Measurements from ENCODE around the gene CHCHD3. TPM values are rescaled to one million over a fixed set of nuclear protein-coding genes. Genes with fewer than 3 reads are reported as not detected.

CHCHD3 gene
- total and polyA plus RNA-seq, 5 donors: 120 to 150 (median 140) TPM

DNA sequence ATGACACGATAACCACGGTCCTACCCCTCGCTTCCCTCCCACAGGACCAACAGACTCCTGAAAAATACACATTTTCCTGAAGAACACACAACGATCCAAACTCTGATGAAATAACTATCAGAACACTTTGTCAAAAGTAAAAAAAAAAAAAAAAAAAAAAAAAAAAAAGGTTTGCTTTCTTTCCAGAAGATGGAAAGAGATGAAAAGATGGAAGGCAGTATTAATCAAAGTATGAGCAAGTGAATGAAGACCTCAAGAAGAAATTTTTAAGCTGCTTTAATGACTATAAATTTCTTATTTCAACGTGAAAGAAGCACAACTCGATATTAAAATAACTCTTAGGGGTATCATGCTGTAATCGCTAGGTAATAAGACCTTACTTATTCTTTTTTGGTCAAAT, 202.3 kb downstream of the CHCHD3 start:
- H3K27me3 ChIP-seq (ENCODE audit: control insufficient read depth, insufficient read depth): no peaks in the 10 kb centered on the region
- H3K4me1 ChIP-seq (ENCODE audit: control insufficient read depth, insufficient read depth, low read length): peaks cover 2% of the 10 kb centered on the region
- WGBS: 93% methylated on average over 7 of the region's 7 CpGs
- H3K27ac ChIP-seq (ENCODE audit: low read length): no peak overlapping the region
- H3K4me3 ChIP-seq (ENCODE audit: low read length): no peak overlapping the region
- intact Hi-C loops (cut with DNase I): no loop called here
- no peak for ATAC-seq
- no peaks in the 10 kb centered on the region for H3K9me3 ChIP-seq (ENCODE audit: control insufficient read depth, low read length)
- no peak for DNase-seq

DNA sequence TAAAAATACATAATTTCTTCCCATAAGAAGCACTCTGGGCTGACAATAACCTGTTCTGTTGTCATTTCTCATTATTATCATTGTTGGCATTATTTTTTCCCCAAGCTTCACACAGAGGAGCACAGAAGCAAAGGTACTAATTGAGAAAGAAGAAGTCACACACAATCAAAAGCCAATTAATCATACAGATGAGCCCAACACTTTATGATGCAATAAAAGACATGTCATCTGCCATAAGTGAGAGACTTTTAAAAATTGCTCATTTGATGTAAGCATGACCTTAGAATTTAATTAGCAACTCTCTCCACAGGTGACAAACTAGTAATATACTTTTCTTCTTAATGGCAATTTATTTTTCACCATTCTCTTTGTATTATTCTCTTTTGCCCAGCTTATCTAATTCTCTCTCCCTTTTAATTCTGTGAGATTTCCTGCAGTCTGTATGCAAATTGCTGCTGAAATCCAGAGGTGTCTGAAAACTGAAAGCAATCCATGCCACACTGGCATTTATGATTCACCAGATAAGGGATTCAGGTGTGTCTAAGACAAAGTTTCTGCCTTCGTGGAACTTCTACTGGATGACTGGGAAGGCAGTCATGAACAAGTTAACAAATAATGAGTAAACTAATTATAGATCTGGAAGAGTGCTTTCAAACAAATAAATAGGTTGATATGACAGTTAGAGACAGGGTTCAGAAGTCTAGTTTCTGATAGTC, 203.5 kb downstream of the CHCHD3 start:
- ATAC-seq: no peak
- WGBS: 94% methylated on average over 1 of the region's 1 CpG
- intact Hi-C loops (cut with DNase I): no loop called here

DNA sequence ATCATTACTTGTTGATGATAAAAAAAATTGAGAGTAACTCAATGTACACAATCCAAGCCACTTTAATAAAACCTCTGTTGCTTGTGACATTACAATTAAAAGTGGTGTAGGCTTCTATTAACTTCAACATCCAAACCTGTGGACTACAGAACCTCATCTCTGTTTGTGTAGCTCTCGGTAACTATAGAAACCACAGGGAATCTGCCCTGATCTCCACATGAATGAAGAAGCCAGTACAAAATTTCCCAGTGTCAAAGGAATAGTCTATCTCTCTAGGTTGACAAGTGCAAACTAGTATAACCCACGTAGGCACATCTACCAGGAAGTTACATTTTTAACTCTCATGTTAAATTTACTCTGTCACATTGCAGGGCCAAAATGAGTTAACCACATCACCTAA, 204.3 kb downstream of the CHCHD3 start:
- ATAC-seq (no peak), DNase-seq (no peak)
- no peak overlapping the region for H3K4me3 ChIP-seq (ENCODE audit: low read length)
- H3K9me3 ChIP-seq (ENCODE audit: control insufficient read depth, low read length): no peaks in the 10 kb centered on the region
- 86% methylated on average over 2 of the region's 2 CpGs for whole genome bisulfite sequencing
- no peak overlapping the region for H3K27ac ChIP-seq (ENCODE audit: low read length)
- peaks cover 2% of the 10 kb centered on the region for H3K4me1 ChIP-seq (ENCODE audit: control insufficient read depth, insufficient read depth, low read length)
- intact Hi-C loops (cut with DNase I): no loop called here
- H3K27me3 ChIP-seq (ENCODE audit: control insufficient read depth, insufficient read depth): no peaks in the 10 kb centered on the region

More for the DNA sequence above, 203.5 kb downstream of the CHCHD3 start:
- H3K27me3 ChIP-seq (ENCODE audit: control insufficient read depth, insufficient read depth): no peaks in the 10 kb centered on the region
- H3K4me1 ChIP-seq (ENCODE audit: control insufficient read depth, insufficient read depth, low read length): peaks cover 2% of the 10 kb centered on the region
- no peak for DNase-seq
- no peak overlapping the region for H3K4me3 ChIP-seq (ENCODE audit: low read length)
- H3K27ac ChIP-seq (ENCODE audit: low read length): no peak overlapping the region
- no peaks in the 10 kb centered on the region for H3K9me3 ChIP-seq (ENCODE audit: control insufficient read depth, low read length)

DNA sequence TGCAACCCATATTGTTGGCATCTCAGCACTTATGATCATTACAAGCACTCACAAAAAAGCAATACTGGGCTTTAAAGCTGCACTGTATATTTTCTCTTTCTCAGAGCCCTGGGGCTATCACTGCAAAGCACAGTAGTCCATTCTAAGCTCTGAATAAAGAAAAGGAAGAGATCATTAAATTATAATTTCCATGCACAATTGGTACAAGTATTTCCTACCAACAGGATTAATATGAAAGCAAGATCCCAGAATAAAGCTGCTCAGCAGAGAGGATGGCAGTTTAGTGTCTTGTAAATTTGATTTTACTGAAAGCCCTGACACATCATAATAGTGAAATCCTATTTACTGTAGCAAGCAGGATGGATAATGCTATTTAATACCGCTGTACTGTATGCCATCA, 205.3 kb downstream of the CHCHD3 start:
- Histone ChIP-seq H3K27ac (ENCODE audit: low read length) (no peak overlapping the region), H3K4me3 (ENCODE audit: low read length) (no peak overlapping the region), H3K27me3 (ENCODE audit: control insufficient read depth, insufficient read depth) (no peaks in the 10 kb centered on the region), H3K4me1 (ENCODE audit: control insufficient read depth, insufficient read depth, low read length) (peaks cover 2% of the 10 kb centered on the region), H3K9me3 (ENCODE audit: control insufficient read depth, low read length) (no peaks in the 10 kb centered on the region)
- intact Hi-C loops (cut with DNase I): no loop called here
- DNase-seq (no peak), ATAC-seq (no peak)
- WGBS: 94% methylated on average over 1 of the region's 1 CpG

DNA sequence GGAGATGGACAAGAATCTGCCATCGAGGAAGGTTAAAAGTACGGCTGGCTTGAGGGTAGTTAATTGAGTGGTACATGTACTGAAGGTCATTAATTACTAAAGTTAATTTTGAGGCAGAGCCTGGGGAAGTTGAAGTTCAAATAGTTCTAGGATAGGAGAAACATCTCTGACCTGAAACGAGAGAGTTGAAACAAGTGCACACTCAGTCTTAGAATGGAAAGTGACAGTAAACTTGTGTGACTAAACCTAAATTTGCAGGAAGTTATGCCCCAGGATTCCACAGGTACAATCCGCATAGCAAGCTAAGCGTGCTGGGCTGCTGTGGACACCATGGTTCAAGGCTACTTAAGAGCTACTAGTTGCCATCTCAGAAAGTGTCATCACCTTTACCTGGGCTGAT, 209.9 kb downstream of the CHCHD3 start:
- intact Hi-C loops (cut with DNase I): no loop called here

DNA sequence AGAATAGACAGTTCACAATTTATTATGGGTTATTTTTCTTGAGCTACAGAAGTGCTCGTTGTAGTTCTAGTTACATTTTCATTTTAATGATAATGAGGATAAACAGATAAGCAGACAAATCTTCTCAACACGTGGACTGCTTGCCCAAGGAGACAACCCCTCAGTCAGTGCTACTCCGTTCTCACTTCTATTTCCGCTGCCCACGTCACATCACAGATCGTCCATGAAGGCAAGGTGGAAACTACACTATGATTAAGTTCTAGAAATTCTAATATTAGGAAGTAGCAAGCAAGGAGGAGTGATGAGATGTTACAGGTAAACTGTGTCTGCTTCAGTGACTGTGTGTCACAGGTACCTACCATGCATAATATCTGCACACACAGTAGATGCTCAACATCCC, 210.5 kb downstream of the CHCHD3 start:
- no peak for ATAC-seq
- WGBS: 86% methylated on average over 6 of the region's 6 CpGs
- intact Hi-C loops (cut with DNase I): no loop called here

More for the DNA sequence above, 209.9 kb downstream of the CHCHD3 start:
- Histone ChIP-seq H3K27ac (ENCODE audit: low read length) (no peak overlapping the region), H3K9me3 (ENCODE audit: control insufficient read depth, low read length) (no peaks in the 10 kb centered on the region), H3K4me3 (ENCODE audit: low read length) (no peak overlapping the region), H3K4me1 (ENCODE audit: control insufficient read depth, insufficient read depth, low read length) (no peaks in the 10 kb centered on the region), H3K27me3 (ENCODE audit: control insufficient read depth, insufficient read depth) (no peaks in the 10 kb centered on the region)
- DNase-seq (no peak), ATAC-seq (no peak)
- WGBS: 87% methylated on average over 5 of the region's 5 CpGs

DNA sequence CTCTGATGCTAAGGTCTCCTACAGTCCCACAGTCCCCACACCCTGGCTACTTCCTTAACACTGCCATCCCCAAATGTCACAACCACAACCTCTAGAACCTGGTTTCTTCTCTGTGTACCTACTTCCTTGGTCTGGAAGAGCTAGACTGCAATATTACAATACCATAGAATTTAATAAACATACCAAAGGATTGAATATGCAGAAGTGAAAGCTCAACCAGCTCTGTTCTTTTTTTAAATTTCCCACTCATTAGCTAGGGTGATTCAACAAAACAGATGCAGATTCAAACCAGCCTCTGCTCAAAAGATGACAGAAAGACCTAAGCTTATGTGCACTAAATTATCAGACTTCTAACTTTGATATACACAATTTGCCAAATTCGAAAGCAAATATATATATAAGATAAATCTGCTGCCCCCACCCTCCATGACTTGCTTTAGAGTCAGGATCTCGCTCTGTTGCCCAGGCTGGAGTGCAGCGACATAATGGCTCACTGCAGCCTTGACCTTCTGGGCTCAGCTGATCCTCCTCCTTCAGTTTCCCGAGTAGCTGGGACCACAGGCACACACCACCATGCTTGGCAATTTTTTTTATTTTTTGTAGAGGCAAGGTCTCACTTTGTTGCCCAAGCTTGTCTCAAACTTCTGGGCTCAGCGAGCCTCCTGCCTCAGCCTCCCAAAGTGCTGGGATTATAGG, 212.6 kb downstream of the CHCHD3 start:
- intact Hi-C loops (cut with DNase I): loop anchor here in 1 of 4 donors (2.0 kb wide), 1 partner anchor 21 kb away; no protein-coding TSS in a partner anchor
- DNase-seq (no peak), ATAC-seq (no peak)
- H3K4me1 ChIP-seq (ENCODE audit: control insufficient read depth, insufficient read depth, low read length): peaks cover 10% of the 10 kb centered on the region
- H3K4me3 ChIP-seq (ENCODE audit: low read length): no peak overlapping the region
- H3K27me3 ChIP-seq (ENCODE audit: control insufficient read depth, insufficient read depth): no peaks in the 10 kb centered on the region
- no peaks in the 10 kb centered on the region for H3K9me3 ChIP-seq (ENCODE audit: control insufficient read depth, low read length)
- WGBS: 95% methylated on average over 5 of the region's 5 CpGs
- no peak overlapping the region for H3K27ac ChIP-seq (ENCODE audit: low read length)

More for the DNA sequence above, 210.5 kb downstream of the CHCHD3 start:
- Histone ChIP-seq H3K9me3 (ENCODE audit: control insufficient read depth, low read length) (no peaks in the 10 kb centered on the region), H3K27ac (ENCODE audit: low read length) (no peak overlapping the region), H3K27me3 (ENCODE audit: control insufficient read depth, insufficient read depth) (no peaks in the 10 kb centered on the region), H3K4me3 (ENCODE audit: low read length) (no peak overlapping the region), H3K4me1 (ENCODE audit: control insufficient read depth, insufficient read depth, low read length) (peaks cover 2% of the 10 kb centered on the region)
- no peak for DNase-seq

DNA sequence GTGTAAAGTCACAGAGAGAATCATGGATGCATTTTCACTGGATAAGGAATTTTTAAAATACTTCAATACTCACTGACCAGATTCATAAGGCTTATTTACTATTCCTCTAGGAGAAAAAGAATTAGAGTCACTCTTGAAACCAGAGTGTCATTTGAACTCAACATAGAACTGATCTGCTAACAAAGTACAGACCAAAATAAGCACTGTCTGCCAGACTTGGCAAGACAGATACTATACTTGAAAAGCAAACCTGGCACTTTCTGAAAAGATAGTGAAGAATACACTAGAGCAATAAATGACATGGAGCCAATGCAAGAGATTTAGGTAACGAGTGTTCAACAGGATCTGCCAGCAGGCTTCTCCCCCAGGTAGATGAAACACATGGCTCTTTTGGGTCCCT, 215.3 kb downstream of the CHCHD3 start:
- H3K9me3 ChIP-seq (ENCODE audit: control insufficient read depth, low read length): no peaks in the 10 kb centered on the region
- H3K27me3 ChIP-seq (ENCODE audit: control insufficient read depth, insufficient read depth): no peaks in the 10 kb centered on the region
- intact Hi-C loops (cut with DNase I): no loop called here
- DNase-seq (no peak), ATAC-seq (peak; percentile 51 to 62)
- peaks cover 10% of the 10 kb centered on the region for H3K4me1 ChIP-seq (ENCODE audit: control insufficient read depth, insufficient read depth, low read length)
- H3K27ac ChIP-seq (ENCODE audit: low read length): no peak overlapping the region
- no peak overlapping the region for H3K4me3 ChIP-seq (ENCODE audit: low read length)
- 73% methylated on average over 1 of the region's 1 CpG for WGBS

DNA sequence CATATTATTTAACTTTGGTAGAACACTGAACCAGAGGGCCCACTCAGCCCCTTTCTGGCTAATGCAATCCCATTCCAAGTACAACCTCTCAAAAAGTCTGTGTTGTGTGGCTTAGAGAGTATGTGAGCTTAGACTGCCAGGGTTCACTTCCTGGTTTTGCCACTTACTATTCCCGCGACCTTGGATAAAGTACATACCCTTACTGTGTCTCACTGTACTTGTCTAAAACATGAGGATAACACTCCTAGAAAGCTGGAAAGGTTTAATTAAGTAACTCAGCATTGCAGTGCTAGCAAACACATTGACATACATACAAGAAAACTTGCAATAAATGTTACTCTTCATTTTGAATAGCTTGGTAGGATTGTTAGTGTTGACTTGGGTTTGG, 215.8 kb downstream of the CHCHD3 start:
- ATAC-seq (peak; percentile 43 to 57), DNase-seq (no peak)
- WGBS: 59% methylated on average over 2 of the region's 2 CpGs
- H3K27ac ChIP-seq (ENCODE audit: low read length): peak overlapping the region; percentile 35
- H3K4me1 ChIP-seq (ENCODE audit: control insufficient read depth, insufficient read depth, low read length): peaks cover 10% of the 10 kb centered on the region
- intact Hi-C loops (cut with DNase I): no loop called here
- no peaks in the 10 kb centered on the region for H3K9me3 ChIP-seq (ENCODE audit: control insufficient read depth, low read length)
- H3K4me3 ChIP-seq (ENCODE audit: low read length): no peak overlapping the region
- H3K27me3 ChIP-seq (ENCODE audit: control insufficient read depth, insufficient read depth): no peaks in the 10 kb centered on the region

DNA sequence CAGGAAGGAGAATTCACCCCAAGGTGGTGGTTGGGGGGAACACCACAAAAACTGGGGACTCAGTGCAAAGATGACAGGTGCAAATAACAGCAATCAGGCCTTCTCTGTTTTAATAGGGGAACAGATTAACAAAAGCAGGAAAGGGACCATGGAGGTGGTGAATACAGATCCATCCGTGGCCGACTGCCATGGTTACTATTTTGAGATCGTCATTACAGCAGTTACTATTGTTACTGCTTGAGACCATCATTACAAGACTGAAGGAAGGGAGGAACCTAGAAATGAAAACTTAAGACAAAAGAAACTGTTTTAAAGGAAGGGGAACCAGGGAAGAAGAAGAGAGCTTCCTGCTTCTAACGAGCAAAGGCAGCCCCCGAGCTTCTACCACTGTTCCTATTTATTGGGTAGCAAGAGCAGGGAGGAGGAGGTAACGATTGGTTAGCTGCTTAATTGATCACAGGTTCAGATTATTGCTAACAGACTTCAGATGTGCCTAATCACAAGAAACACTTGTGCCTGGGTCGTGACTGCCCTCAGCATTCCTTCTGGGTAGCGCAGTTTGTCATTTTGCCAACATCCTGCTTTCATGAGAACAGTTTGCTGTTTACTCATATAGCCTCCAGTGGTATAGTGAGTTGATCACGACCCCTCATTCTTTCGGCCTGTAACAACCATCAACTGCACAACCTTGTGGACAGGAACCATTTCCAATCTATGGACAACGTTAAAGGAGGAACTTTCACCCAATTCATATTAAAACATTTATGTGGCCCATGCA, 216.3 kb downstream of the CHCHD3 start:
- WGBS: 48% methylated on average over 11 of the region's 11 CpGs
- no peaks in the 10 kb centered on the region for H3K9me3 ChIP-seq (ENCODE audit: control insufficient read depth, low read length)
- H3K4me1 ChIP-seq (ENCODE audit: control insufficient read depth, insufficient read depth, low read length): peaks cover 10% of the 10 kb centered on the region
- peak; percentile 54 to 69 for ATAC-seq
- DNase-seq: no peak
- no peaks in the 10 kb centered on the region for H3K27me3 ChIP-seq (ENCODE audit: control insufficient read depth, insufficient read depth)
- peak overlapping the region; percentile 35 for H3K27ac ChIP-seq (ENCODE audit: low read length)
- intact Hi-C loops (cut with DNase I): no loop called here
- H3K4me3 ChIP-seq (ENCODE audit: low read length): no peak overlapping the region

All from right cardiac atrium (tissue), 5 donors.